Stimulated activated CD8-positive, alpha-beta memory T cell treated with anti-CD3 and anti-CD28 coated beads, Interleukin-7, amount 100 ng/mL, for 48 hours (primary cell): ENCODE results near the gene DEUP1.
"Not testable (repeated sequence)": the region's sequence is repeated elsewhere in the genome, so short reads cannot be mapped to it uniquely, and the experiment has no call there.

Experiments
- DNase-seq, 2 donors: peaks; one replicate each; pipeline ENCODE4 v3.0.0-alpha.2; 2020; ENCODE audit warnings: low read depth in 1 of 2; ENCODE audit errors: extremely low read depth in 1 of 2

Gene DEUP1

GRCh38 chr11:93350835-93351234, 20.3 kb downstream of the DEUP1 start:
- DNase-seq = no peak

GRCh38 chr11:93359396-93359795, 28.9 kb downstream of the DEUP1 start:
- no peak for DNase-seq

- no peak for DNase-seq
Observed at GRCh38 chr11:93361435-93361834, 30.9 kb downstream of the DEUP1 start.

GRCh38 chr11:93368022-93368421, 37.5 kb downstream of the DEUP1 start:
- DNase-seq = no peak

- no peak for DNase-seq
Observed at GRCh38 chr11:93370260-93370659, 39.7 kb downstream of the DEUP1 start.

- DNase-seq = no peak
Observed at GRCh38 chr11:93389737-93390136, 59.2 kb downstream of the DEUP1 start.

GRCh38 chr11:93392867-93393266, 62.3 kb downstream of the DEUP1 start:
- no peak for DNase-seq

- DNase-seq = no peak
Observed at GRCh38 chr11:93393386-93393785, 62.8 kb downstream of the DEUP1 start.

- DNase-seq = no peak
Observed at GRCh38 chr11:93394488-93394887, 63.9 kb downstream of the DEUP1 start.

GRCh38 chr11:93396316-93396715, 65.8 kb downstream of the DEUP1 start:
- DNase-seq = no peak

- no peak for DNase-seq
Observed at GRCh38 chr11:93403930-93404329, 73.4 kb downstream of the DEUP1 start.

- DNase-seq = no peak
Observed at GRCh38 chr11:93407777-93408401, 77.3 kb downstream of the DEUP1 start.

GRCh38 chr11:93410441-93410840, 79.9 kb downstream of the DEUP1 start:
- no peak for DNase-seq

- DNase-seq = no peak
Observed at GRCh38 chr11:93411705-93412104, 81.2 kb downstream of the DEUP1 start.

- DNase-seq = no peak
Observed at GRCh38 chr11:93432247-93432646, 101.7 kb downstream of the DEUP1 start.

- not testable (repeated sequence) for DNase-seq
Observed at GRCh38 chr11:93443232-93443631, 112.7 kb downstream of the DEUP1 start.

GRCh38 chr11:93444617-93445073, 114.1 kb downstream of the DEUP1 start:
- DNase-seq = peak in 1 of 2 donors; percentile 10

GRCh38 chr11:93458286-93458685, 127.7 kb downstream of the DEUP1 start:
- DNase-seq = no peak

- not testable (repeated sequence) for DNase-seq
Observed at GRCh38 chr11:93463666-93464065, 133.1 kb downstream of the DEUP1 start.

GRCh38 chr11:93464927-93465540, 134.5 kb downstream of the DEUP1 start:
- DNase-seq = no peak

- DNase-seq = no peak
Observed at GRCh38 chr11:93467054-93467453, 136.5 kb downstream of the DEUP1 start.

GRCh38 chr11:93468290-93468689, 137.7 kb downstream of the DEUP1 start:
- DNase-seq = no peak

- DNase-seq = no peak
Observed at GRCh38 chr11:93474123-93474522, 143.6 kb downstream of the DEUP1 start.
